Stomach (tissue), 4 donors: Measurements from ENCODE around the gene RAB31.

Source experiments
- CTCF ChIP-seq, 7 experiments: fragments of 450-650 bp in 4 of 7; fragments of 200-600 bp in 3 of 7; sonication (generic) in 3 of 7; IDR thresholded peaks; one replicate each; pipeline ENCODE4 v1.5.1; 2016 to 2019; ENCODE audit warnings: antibody characterized with exemption in 7 of 7, control low read depth in 2 of 7, mild to moderate bottlenecking in 1 of 7
- POLR2A ChIP-seq, 4 donors: fragments of 450-650 bp; IDR thresholded peaks; one replicate each; pipeline ENCODE4 v1.6.1; 2016; ENCODE audit warnings: antibody characterized with exemption in 4 of 4, control low read depth in 2 of 4, mild to moderate bottlenecking in 1 of 4, moderate library complexity in 1 of 4
- POLR2AphosphoS5 ChIP-seq, 3 donors: sonication (generic); formaldehyde crosslinking; IDR thresholded peaks; one replicate each; pipeline ENCODE4 v1.6.1; 2016; ENCODE audit warnings: antibody characterized with exemption in 3 of 3

- TF ChIP-seq POLR2AphosphoS5 (IDR thresholded peaks at IDR 0.05) (no peak), POLR2A (IDR thresholded peaks at IDR 0.05) (no peak), CTCF (IDR thresholded peaks at IDR 0.05) (no peak)
Measured at GRCh38 chr18:9890196-9890595, 182.1 kb downstream of the RAB31 start.
